Testis (tissue), 3 donors: ENCODE data around the gene SCAF8. TPM values are rescaled to one million over a fixed set of nuclear protein-coding genes. Genes with fewer than 3 reads are reported as not detected.
"Not testable (repeated sequence)": the region's sequence is repeated elsewhere in the genome, so short reads cannot be mapped to it uniquely, and the experiment has no call there.

Experiments used
- DNase-seq: peaks from one replicate; pipeline ENCODE4 v3.0.0-alpha.2; 2019
- H3K27ac ChIP-seq, 2 donors: fragments of 200-600 bp; sonication (generic); one replicate each; pipeline ENCODE4 v1.5.1; 2019
- H3K27me3 ChIP-seq: fragments of 200-600 bp; sonication (generic); one replicate; pipeline ENCODE4 v1.5.1; 2019
- H3K36me3 ChIP-seq: fragments of 200-600 bp; sonication (generic); one replicate; pipeline ENCODE4 v1.5.1; 2017; ENCODE audit warnings: low read depth; ENCODE audit errors: missing control alignments
- H3K4me1 ChIP-seq: fragments of 200-600 bp; sonication (generic); one replicate; pipeline ENCODE4 v1.5.1; 2019
- H3K4me3 ChIP-seq, 2 donors: fragments of 200-600 bp; sonication (generic); one replicate each; pipeline ENCODE4 v1.5.1; 2017 to 2019
- H3K9me3 ChIP-seq: fragments of 200-600 bp; sonication (generic); one replicate; pipeline ENCODE4 v1.5.1; 2017
- CTCF ChIP-seq, 3 experiments: fragments of 450-650 bp in 2 of 3; fragments of 200-600 bp in 1 of 3; sonication (generic) in 1 of 3; IDR thresholded peaks; one replicate each; pipeline ENCODE4 v1.5.1; 2016 to 2019; ENCODE audit warnings: antibody characterized with exemption in 3 of 3, mild to moderate bottlenecking in 2 of 3, moderate library complexity in 1 of 3
- POLR2A ChIP-seq: fragments of 450-650 bp; IDR thresholded peaks from one replicate; pipeline ENCODE4 v1.6.1; 2017; ENCODE audit warnings: antibody characterized with exemption, mild to moderate bottlenecking, moderate library complexity
- WGBS, 2 donors: methylation state at CpG; one replicate each; pipeline ENCODE4 v1.1.5; 2018; 5-methylcytosine and 5-hydroxymethylcytosine counted together
- intact Hi-C: fragments of 100-400 bp; cut with DNase I; formaldehyde crosslinking; loops from one replicate; pipeline ENCODE4 v1.15.1; 2023; ENCODE audit warnings: low total_unique reads
- polyA plus RNA-seq: library from polyadenylated mRNA; stranded (reverse); fragments of 350-450 nt; fragmentation: Illumina TruSeq; extraction: RNeasy Lipid Tissue Mini Kit (QIAGEN cat#74804); gene quantifications from one replicate; pipeline ENCODE4 v1.2.3, GENCODE V29; 2014; ENCODE audit warnings: low read depth, low replicate concordance; ENCODE audit not compliant: insufficient read depth
- total RNA-seq, 2 donors: library from RNA; depleted of rRNA; stranded (reverse); fragments of >200 nt; gene quantifications; one replicate each; pipeline ENCODE4 v1.2.3, GENCODE V29; 2016

Gene SCAF8
- total and polyA plus RNA-seq, 3 donors from 2014 or later = 44.7 to 70.5 (median 65.5) TPM

DNA sequence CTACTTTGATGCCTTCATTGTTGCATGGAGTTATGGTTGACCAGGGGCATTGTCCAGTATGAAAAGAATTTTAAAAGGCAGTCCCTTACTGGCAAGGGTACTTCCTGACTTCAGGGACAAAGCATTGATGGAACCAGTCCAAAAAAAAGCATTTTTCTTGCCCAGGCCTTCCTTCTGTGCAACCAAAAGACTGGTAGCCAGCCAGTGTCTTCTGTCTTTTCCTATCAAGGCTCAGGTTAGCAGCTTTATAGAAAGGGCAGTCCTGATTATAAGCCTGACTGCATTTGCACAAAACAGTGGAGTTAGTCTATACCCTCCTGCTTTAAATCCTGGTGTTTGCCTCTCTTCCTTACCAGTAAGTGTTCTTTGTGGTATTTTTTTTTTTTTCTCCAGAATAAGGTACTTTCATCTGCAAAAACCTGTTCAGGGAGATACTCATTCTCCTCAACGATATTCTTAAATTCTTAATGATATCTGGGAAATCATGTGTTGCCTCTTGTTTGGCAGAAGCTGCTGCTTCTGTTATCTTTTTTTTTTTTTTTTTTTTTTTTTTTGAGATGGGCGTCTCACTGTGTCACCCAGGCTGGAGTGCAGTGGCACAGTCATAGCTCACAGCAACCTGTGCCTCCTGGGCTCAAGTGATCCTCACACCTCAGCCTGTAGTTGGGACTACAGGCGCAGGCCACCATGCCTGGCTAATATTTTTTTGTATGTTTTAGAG lies 33.9 kb downstream of the SCAF8 start:
- Histone ChIP-seq H3K27ac (no peak overlapping the region), H3K4me1 (peaks cover 12% of the 10 kb centered on the region), H3K4me3 (no peak overlapping the region), H3K9me3 (no peaks in the 10 kb centered on the region), H3K36me3 (no peaks in the 10 kb centered on the region), H3K27me3 (no peaks in the 10 kb centered on the region)
- DNase-seq = no peak
- TF ChIP-seq CTCF (IDR thresholded peaks at IDR 0.05) = no peak
- TF ChIP-seq POLR2A = no peak
- intact Hi-C loops = no loop called here
- WGBS, 2 donors = 43 to 69% methylated on average over 3 of the region's 3 CpGs

GRCh38 chr6:154768280-154768679 lies 35.1 kb downstream of the SCAF8 start:
- H3K36me3 ChIP-seq = no peaks in the 10 kb centered on the region
- H3K9me3 ChIP-seq = no peaks in the 10 kb centered on the region
- intact Hi-C loops = no loop called here
- DNase-seq = no peak
- peaks cover 12% of the 10 kb centered on the region for H3K4me1 ChIP-seq
- H3K27ac ChIP-seq = no peak overlapping the region
- TF ChIP-seq CTCF (IDR thresholded peaks at IDR 0.05) (no peak), POLR2A (no peak)
- whole genome bisulfite sequencing, 2 donors = 81 to 90% methylated on average over 3 of the region's 3 CpGs
- no peaks in the 10 kb centered on the region for H3K27me3 ChIP-seq
- no peak overlapping the region for H3K4me3 ChIP-seq

- no peaks in the 10 kb centered on the region for H3K36me3 ChIP-seq
- no peaks in the 10 kb centered on the region for H3K27me3 ChIP-seq
- 89 to 96% methylated on average over 4 of the region's 4 CpGs for WGBS, 2 donors
- DNase-seq = no peak
- no peaks in the 10 kb centered on the region for H3K4me1 ChIP-seq
- H3K9me3 ChIP-seq = no peaks in the 10 kb centered on the region
- intact Hi-C loops = no loop called here
- H3K27ac ChIP-seq = no peak overlapping the region
- H3K4me3 ChIP-seq = no peak overlapping the region
- TF ChIP-seq CTCF (IDR thresholded peaks at IDR 0.05) = no peak
- TF ChIP-seq POLR2A = no peak
These were observed 40.4 kb downstream of the SCAF8 start for GRCh38 chr6:154773610-154774089.

- H3K4me3 ChIP-seq, H3K36me3 ChIP-seq, H3K27ac ChIP-seq, intact Hi-C loops, DNase-seq, H3K4me1 ChIP-seq, H3K27me3 ChIP-seq, H3K9me3 ChIP-seq: not testable (repeated sequence)
- 89 to 94% methylated on average over 5 of the region's 5 CpGs for WGBS, 2 donors
These were observed 45.9 kb downstream of the SCAF8 start for GRCh38 chr6:154779157-154779556.

- H3K4me1 ChIP-seq = no peaks in the 10 kb centered on the region
- 76 to 92% methylated on average over 4 of the region's 4 CpGs for WGBS, 2 donors
- H3K27ac ChIP-seq = no peak overlapping the region
- H3K27me3 ChIP-seq = no peaks in the 10 kb centered on the region
- no peaks in the 10 kb centered on the region for H3K9me3 ChIP-seq
- no peak overlapping the region for H3K4me3 ChIP-seq
- TF ChIP-seq CTCF (IDR thresholded peaks at IDR 0.05) (no peak), POLR2A (no peak)
- H3K36me3 ChIP-seq = no peaks in the 10 kb centered on the region
- intact Hi-C loops = no loop called here
- DNase-seq = no peak
These were observed 49.0 kb downstream of the SCAF8 start for GRCh38 chr6:154782193-154782592.
